HEK293T (cell line): ENCODE data around the gene SLC5A1.

Experiments
- BHLHE40 ChIP-seq: fragments of 450-650 bp; IDR thresholded peaks from 2 replicates; pipeline ENCODE4 v1.6.1; 2016; ENCODE audit warnings: mild to moderate bottlenecking, moderate library complexity, borderline replicate concordance
- CTBP1 ChIP-seq: fragments of 450-650 bp; IDR thresholded peaks from 2 replicates; pipeline ENCODE4 v1.6.1; 2016; ENCODE audit warnings: borderline replicate concordance
- ELF4 ChIP-seq: fragments of 450-650 bp; IDR thresholded peaks from 2 replicates; pipeline ENCODE4 v1.6.1; 2017; ENCODE audit warnings: antibody characterized with exemption
- FOXA1 ChIP-seq: fragments of 450-650 bp; IDR thresholded peaks from 2 replicates; pipeline ENCODE4 v1.6.1; 2016; ENCODE audit warnings: mild to moderate bottlenecking
- FOXK2 ChIP-seq: fragments of 450-650 bp; IDR thresholded peaks from 2 replicates; pipeline ENCODE4 v1.6.1; 2016; ENCODE audit warnings: mild to moderate bottlenecking
- FOXM1 ChIP-seq: fragments of 450-650 bp; IDR thresholded peaks from 2 replicates; pipeline ENCODE4 v1.6.1; 2017; ENCODE audit warnings: mild to moderate bottlenecking, borderline replicate concordance
- HDGF ChIP-seq: fragments of 450-650 bp; IDR thresholded peaks from 2 replicates; pipeline ENCODE4 v1.6.1; 2017; ENCODE audit warnings: antibody characterized with exemption, borderline replicate concordance
- LEF1 ChIP-seq: fragments of 450-650 bp; IDR thresholded peaks from 2 replicates; pipeline ENCODE4 v1.6.1; 2017; ENCODE audit warnings: mild to moderate bottlenecking, borderline replicate concordance
- NFRKB ChIP-seq: fragments of 450-650 bp; IDR thresholded peaks from 2 replicates; pipeline ENCODE4 v1.6.1; 2016; ENCODE audit warnings: mild to moderate bottlenecking, moderate library complexity
- PKNOX1 ChIP-seq: fragments of 450-650 bp; IDR thresholded peaks from 2 replicates; pipeline ENCODE4 v1.6.1; 2016

- TF ChIP-seq NFRKB = no peak
- TF ChIP-seq PKNOX1 = no peak
- no peak for TF ChIP-seq FOXM1
- no peak for TF ChIP-seq LEF1
- no peak for TF ChIP-seq BHLHE40
- TF ChIP-seq FOXA1 = no peak
- TF ChIP-seq ELF4 = no peak
- TF ChIP-seq HDGF = no peak
- TF ChIP-seq FOXK2 = no peak
- TF ChIP-seq CTBP1 = no peak
Observed at GRCh38 chr22:32048069-32048468, 5.0 kb downstream of the SLC5A1 start.
